ENCODE results near the gene ARHGEF3.

DNA sequence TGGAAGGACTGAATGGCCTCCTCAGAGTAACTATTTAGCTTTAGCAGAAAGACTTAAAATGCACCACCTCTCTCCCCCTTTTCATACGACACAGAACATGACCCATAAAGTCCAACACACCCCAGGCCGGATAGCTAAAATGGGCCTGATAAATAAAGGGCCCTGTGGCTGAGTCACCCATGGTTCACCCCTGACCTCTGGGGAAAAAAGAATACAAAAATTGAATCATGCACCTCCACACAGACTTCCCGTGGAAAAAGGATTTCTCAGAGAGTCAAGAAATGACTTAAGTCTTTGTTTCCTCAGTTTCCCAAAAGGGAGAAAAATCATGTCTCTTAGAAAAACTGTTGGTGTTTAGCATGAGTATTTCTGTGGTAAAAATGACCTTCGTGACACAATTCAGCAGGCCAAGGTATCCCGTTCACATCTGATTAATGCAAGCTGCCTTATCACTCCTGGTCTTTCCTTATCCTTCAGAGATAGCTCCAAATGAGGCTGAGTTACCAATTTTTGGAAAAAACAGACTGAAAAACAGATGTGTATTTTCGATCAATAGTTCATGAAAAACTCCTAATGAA, 34.0 kb upstream of the ARHGEF3 start:
- TF ChIP-seq, protein P1, sequence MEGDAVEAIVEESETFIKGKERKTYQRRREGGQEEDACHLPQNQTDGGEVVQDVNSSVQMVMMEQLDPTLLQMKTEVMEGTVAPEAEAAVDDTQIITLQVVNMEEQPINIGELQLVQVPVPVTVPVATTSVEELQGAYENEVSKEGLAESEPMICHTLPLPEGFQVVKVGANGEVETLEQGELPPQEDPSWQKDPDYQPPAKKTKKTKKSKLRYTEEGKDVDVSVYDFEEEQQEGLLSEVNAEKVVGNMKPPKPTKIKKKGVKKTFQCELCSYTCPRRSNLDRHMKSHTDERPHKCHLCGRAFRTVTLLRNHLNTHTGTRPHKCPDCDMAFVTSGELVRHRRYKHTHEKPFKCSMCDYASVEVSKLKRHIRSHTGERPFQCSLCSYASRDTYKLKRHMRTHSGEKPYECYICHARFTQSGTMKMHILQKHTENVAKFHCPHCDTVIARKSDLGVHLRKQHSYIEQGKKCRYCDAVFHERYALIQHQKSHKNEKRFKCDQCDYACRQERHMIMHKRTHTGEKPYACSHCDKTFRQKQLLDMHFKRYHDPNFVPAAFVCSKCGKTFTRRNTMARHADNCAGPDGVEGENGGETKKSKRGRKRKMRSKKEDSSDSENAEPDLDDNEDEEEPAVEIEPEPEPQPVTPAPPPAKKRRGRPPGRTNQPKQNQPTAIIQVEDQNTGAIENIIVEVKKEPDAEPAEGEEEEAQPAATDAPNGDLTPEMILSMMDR (IDR thresholded peaks at IDR 0.05): no peak
- no peak for TF ChIP-seq EP300 (IDR thresholded peaks at IDR 0.05)
